Measurements from ENCODE around the gene MYO5C.
"Not testable (repeated sequence)": the region's sequence is repeated elsewhere in the genome, so short reads cannot be mapped to it uniquely, and the experiment has no call there.

The MYO5C gene

DNA sequence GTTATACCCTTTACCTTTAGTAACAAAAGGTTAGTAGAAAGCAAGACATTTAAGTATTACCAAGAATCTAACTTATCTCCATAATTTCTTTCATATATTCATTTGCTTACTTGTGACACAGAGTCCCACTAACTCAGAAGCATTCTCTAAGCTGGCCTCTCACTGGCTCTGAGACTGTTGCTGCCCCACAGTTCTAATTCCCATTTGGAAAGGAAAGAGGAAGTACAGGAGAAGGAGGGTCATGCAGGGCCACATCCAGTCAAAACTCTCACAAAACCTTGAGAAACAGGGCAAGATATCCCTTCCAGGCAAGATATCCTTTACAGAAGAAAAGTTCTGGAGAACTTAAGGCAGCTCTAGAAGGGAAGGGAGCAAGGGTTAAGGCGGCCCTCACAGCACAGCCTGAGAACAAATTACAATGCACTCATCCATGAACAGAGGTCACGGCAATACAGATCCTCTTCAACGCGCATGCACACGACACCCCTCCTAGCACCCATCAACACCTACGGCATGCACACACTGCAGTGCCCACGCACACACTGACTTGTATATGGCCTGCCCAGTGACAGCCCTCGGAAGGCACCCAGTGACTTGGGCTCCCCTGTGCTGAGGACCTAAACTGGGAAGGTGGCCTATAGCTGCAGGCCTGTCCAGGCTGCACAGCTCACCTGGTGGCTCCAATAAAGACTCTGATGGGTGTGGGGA, 13.0 kb upstream of the MYO5C start:
- DNase-seq = no peak

GRCh38 chr15:52307847-52308246, 12.2 kb upstream of the MYO5C start:
- no peak for DNase-seq

DNA sequence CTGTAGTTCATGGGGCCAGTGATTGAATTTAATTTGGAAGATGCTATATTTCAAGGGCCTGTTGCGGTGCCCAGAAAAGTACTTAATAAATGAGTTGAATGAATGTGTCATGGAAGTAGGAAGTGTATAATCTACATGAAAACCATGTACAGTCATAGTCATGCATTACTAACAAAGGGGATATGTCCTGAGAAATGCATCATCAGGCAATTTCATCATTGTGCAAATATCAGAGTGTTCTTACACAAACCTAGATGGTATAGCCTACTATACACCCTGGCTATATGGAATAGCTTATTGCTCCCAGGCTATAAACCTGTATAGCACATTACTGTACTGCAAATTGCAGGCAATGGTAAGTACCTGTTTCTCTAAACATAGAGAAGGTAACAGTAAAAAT, 10.7 kb upstream of the MYO5C start:
- DNase-seq = no peak

- DNase-seq = no peak
Observed at GRCh38 chr15:52303093-52303772, 7.6 kb upstream of the MYO5C start.

- DNase-seq = no peak
Observed at GRCh38 chr15:52301265-52301847, 5.8 kb upstream of the MYO5C start.

DNA sequence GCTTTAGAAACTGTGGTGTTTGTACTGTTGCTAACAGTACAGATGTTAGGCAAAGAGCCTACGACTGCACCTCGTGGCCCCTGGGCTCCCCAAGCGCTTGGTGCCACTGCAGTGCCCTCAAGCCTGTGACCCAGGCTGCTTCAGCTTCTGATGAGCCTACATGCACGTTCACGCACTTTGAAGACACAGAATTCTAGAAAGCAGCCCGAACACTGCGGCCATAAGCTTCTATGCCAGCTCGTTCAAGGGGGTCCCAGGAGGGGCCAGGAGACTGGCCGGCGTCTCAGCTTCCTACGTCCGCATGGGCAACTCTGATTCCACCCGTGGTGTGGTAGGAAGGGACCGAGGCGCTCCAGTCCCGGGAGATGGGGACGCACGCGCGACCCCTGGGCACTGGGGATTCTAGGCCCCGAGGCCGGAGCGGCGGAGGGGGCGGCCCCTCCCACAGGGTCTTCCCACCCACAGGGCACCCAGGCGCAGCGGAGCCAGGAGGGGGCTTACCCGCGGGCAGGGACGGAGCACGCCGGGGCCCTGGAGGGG, 653 bp downstream of the MYO5C start:
- no peak for DNase-seq

DNA sequence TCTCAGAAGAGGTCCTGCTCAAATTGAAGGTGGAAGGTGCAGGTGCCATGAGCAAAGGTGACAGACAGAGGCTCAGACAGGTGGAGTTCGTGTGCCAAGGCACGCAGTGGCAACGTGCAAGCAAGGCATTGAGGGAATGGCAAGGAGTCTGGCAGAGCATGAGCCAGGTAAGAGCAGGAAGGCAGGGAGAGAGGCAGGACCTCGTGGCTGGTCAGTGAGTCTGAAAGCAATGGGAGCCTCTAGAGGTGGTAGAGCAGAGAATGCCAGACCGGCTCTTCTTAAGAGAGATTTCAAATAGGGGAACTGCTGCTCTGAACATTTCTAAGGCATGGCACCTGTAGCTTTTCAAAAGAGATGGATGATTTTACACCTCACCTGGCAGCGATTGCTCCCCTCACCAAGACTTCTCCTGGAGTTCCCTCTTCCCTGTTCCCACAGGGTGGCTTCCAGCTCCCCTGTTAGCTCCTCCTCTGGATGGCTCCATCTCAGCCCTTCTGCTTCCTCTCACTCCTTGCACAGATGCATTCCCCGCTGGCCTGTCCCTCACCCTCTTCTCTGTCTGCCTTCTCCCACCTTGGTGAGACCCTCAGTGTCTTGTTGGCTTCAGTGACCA, 2.7 kb downstream of the MYO5C start:
- no peak for DNase-seq

DNA sequence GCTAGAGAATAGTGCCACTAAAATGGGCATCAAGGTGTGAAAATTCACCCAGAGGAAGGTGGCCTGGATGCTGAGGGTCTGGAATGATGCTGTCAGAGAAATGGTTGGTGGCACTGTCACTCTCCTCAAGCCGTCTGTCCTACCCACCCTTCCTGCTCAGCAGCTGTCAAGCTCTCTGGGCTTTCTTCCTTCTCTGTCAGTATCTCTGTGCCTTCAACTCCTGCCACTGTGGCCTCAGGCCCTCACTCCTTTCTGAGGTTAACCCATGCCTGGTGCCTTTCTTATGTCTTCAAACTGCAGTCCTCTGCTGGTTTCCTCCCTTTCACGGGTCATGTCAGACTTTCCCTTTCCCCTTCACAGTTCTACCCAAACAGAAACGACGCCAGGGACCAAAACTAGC, 4.4 kb downstream of the MYO5C start:
- no peak for DNase-seq

- no peak for DNase-seq
Observed at GRCh38 chr15:52290800-52291199, 4.8 kb downstream of the MYO5C start.

GRCh38 chr15:52290329-52290728, 5.3 kb downstream of the MYO5C start:
- no peak for DNase-seq

DNA sequence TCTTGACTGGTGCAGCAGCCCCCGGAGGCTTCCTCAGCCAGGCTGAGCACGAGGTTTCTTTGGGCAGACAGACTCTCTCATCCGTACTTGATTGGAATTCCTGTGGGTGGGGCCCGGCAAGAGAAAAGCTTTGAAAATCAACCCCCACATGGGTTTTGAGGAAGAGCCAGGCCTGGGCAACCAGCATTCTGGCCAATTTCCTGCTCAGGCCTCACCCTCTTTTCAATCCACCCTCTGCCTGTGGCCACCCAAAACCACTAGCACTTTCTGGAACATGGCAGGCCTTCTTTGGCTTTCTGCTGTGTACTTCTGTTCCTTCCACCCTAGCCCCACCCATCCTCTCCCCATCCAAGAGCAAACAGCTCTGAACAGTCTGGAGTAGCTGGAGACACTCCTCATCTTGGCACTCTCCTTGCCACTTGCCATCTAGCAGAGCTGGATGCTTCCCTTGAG, 5.9 kb downstream of the MYO5C start:
- DNase-seq = no peak

DNA sequence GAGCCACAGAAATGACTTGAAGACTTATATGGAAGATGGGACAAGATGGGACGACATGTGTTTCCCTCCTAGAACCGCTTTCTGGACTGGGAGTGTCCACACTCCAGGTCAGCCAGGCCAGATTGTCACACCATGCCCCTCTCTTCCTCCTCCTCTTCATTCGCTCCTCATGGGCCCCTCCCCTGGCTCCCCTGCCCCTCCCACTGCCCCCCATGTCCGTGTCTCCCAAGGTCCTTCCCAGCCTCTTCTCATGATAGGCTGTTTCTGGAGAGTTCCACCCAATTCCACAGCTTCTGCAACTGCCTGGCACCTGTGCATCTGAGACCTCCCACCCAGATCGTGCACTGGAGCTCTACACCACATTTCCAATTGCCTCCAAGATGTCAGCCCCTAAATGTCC, 6.6 kb downstream of the MYO5C start:
- DNase-seq = no peak

GRCh38 chr15:52288051-52288942, 7.3 kb downstream of the MYO5C start:
- DNase-seq = no peak

DNA sequence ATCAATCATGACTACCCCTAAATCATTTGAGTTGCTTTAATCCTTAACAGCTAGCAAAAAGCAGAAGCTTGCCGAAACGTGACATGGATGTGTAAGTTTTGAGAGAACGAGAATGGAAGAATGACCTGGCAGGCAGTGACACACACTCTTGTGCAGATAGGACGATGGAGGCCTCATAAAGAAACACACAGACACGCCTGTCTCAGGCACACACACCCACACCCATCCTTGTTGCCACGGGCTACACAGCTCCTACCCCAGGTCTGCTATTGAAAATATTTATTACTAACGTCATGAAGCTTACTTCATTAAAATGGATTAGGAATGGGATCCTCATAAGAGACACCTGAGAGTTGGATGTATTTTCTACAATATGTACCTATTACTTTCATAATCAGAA, 8.5 kb downstream of the MYO5C start:
- DNase-seq = no peak

DNA sequence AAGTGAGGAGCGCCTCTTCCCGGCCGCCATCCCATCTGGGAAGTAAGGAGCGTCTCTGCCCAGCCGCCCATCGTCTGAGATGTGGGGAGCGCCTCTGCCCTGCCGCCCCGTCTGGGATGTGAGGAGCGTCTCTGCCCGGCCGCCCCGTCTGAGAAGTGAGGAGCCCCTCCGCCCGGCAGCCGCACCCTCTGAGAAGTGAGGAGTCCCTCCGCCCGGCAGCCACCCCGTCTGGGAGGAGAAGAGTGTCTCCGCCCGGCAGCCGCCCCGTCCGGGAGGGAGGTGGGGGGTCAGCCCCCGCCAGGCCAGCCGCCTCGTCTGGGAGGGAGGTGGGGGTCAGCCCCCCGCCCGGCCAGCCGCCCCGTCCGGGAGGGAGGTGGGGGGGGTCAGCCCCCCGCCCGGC, 9.7 kb downstream of the MYO5C start:
- DNase-seq = not testable (repeated sequence)

GRCh38 chr15:52284164-52284563, 11.4 kb downstream of the MYO5C start:
- DNase-seq = no peak

- DNase-seq = no peak
Observed at GRCh38 chr15:52283281-52283680, 12.3 kb downstream of the MYO5C start.

DNA sequence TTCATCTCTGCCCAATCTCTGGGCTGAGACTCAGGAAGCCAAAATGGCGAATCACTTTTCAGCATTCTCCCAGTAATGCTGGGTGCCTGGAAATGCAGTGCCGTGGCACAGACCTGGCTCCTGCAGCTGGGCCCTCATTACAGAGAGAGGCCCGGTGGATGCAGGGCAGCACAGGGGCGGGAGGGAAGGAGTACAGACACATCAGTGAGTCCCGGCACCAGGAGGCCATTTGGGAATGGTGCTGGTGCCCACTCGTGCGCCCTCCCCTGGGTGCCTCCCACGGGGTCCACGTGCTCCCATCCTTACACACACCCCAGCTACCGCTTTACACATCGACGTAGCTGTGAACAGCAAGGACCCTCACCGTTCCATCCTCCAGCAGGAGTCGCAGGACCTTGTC, 13.2 kb downstream of the MYO5C start:
- DNase-seq = no peak

- DNase-seq = no peak
Observed at GRCh38 chr15:52281085-52282035, 14.2 kb downstream of the MYO5C start.

DNA sequence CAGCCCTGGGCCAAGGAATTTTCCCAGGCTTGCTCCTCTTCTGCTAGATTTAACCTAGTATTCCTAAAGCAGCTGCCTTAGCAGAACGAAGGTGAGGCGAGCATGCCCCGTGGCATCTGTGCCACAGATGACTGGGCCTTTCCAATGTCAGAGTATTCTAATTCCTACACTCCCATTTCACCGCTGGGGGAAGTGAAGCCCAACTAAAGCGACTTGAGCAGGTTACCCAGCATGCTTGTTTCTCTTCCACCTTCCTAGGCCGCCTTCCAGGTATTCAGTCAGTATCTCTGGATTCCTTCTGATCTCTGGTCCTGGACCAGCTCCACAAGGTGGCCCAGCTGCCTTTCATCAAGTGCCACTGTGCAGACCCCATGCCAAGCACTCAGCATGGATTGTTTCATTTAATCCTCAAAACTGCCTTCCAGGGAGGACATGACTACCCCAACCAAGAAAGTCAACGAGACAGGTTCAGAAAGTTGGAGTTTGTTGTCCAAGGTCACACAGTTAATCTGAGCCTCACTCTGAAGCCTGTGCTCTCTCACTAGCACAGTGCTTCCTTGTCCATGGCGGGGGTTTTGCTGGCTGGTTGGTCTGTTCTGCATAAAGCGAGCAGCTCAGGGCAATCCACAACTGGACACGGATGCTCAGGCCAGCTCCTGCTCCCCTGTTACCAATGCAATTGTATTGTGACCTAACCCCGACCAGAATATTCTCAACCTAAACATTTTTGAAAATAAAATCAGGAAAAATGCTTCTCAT, 15.1 kb downstream of the MYO5C start:
- DNase-seq = no peak

Data from GOT3 (cell line).